ENCODE data around the gene MYO6. TPM values are rescaled to one million over a fixed set of nuclear protein-coding genes. Genes with fewer than 3 reads are reported as not detected.

MYO6 gene
- total RNA-seq, 6 experiments from 2014 or later: 16.0 to 28.3 (median 18.3) TPM

DNA sequence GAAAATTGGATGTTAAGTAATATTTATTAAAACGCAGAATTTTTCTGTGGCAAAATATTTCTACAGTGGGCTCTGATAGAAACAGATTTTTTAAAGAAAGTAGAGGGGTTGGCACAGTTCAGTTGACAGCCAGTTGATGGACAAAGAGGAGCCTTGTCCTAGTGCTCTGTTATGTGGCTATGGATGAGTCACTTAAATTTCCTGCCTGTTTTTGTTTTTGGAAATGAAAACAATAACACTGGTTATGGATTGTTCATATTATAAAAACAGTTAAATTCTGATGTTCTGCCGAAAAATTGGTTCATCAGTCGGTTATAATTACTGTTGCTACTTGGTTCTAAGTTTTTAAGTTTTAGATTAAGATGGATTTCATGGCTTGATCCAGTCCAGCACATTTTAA lies 42.8 kb downstream of the MYO6 start:
- TF ChIP-seq POLR2A (IDR thresholded peaks at IDR 0.05): no peak
- TF ChIP-seq, protein P1, sequence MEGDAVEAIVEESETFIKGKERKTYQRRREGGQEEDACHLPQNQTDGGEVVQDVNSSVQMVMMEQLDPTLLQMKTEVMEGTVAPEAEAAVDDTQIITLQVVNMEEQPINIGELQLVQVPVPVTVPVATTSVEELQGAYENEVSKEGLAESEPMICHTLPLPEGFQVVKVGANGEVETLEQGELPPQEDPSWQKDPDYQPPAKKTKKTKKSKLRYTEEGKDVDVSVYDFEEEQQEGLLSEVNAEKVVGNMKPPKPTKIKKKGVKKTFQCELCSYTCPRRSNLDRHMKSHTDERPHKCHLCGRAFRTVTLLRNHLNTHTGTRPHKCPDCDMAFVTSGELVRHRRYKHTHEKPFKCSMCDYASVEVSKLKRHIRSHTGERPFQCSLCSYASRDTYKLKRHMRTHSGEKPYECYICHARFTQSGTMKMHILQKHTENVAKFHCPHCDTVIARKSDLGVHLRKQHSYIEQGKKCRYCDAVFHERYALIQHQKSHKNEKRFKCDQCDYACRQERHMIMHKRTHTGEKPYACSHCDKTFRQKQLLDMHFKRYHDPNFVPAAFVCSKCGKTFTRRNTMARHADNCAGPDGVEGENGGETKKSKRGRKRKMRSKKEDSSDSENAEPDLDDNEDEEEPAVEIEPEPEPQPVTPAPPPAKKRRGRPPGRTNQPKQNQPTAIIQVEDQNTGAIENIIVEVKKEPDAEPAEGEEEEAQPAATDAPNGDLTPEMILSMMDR (IDR thresholded peaks at IDR 0.05): no peak
- Histone ChIP-seq H3K27me3 (no peaks in the 10 kb centered on the region), H3K4me3 (no peak overlapping the region), H3K9me3 (no peaks in the 10 kb centered on the region), H3K4me1 (no peaks in the 10 kb centered on the region), H3K27ac (no peak overlapping the region), H3K36me3 (no peaks in the 10 kb centered on the region)
- DNase-seq (no peak), ATAC-seq (peak in 1 of 4 donors; percentile 35)
- WGBS (ENCODE audit: insufficient coverage, low coverage, low lambda C conversion rate, missing lambda C conversion rate): 81% methylated on average over 3 of the region's 3 CpGs
- intact Hi-C loops (cut with DNase I): no loop called here

DNA sequence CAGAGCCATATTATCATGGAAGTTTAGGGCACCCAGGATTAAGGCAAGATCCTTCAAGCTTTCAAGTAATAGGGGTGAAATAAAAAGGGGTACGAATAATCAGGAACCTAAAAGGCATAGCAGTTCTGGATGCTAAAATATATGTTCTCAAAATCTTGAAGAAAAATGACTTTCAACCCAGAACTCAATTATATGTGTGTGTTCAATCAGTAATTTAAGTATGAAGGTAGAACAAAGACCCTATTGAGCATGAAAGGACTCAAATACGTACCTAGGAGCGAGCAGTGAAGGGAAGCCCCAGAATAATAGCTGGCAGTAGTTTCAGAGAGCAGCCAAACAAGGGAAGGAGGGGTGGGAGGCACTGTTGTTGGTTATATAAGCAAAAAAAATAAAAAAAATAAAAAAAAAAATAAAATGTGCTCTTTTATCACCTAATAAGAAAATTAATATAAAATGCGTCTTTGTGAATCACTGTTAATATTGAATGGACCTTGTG lies 45.4 kb downstream of the MYO6 start:
- Histone ChIP-seq H3K4me1 (no peaks in the 10 kb centered on the region), H3K36me3 (no peaks in the 10 kb centered on the region), H3K27ac (no peak overlapping the region), H3K27me3 (no peaks in the 10 kb centered on the region), H3K9me3 (no peaks in the 10 kb centered on the region), H3K4me3 (no peak overlapping the region)
- DNase-seq: no peak
- intact Hi-C loops (cut with DNase I): no loop called here
- TF ChIP-seq, protein P1 (IDR thresholded peaks at IDR 0.05): no peak
- TF ChIP-seq POLR2A (IDR thresholded peaks at IDR 0.05): no peak
- WGBS (ENCODE audit: insufficient coverage, low coverage, low lambda C conversion rate, missing lambda C conversion rate): 90% methylated on average over 4 of the region's 4 CpGs
- ATAC-seq: no peak

DNA sequence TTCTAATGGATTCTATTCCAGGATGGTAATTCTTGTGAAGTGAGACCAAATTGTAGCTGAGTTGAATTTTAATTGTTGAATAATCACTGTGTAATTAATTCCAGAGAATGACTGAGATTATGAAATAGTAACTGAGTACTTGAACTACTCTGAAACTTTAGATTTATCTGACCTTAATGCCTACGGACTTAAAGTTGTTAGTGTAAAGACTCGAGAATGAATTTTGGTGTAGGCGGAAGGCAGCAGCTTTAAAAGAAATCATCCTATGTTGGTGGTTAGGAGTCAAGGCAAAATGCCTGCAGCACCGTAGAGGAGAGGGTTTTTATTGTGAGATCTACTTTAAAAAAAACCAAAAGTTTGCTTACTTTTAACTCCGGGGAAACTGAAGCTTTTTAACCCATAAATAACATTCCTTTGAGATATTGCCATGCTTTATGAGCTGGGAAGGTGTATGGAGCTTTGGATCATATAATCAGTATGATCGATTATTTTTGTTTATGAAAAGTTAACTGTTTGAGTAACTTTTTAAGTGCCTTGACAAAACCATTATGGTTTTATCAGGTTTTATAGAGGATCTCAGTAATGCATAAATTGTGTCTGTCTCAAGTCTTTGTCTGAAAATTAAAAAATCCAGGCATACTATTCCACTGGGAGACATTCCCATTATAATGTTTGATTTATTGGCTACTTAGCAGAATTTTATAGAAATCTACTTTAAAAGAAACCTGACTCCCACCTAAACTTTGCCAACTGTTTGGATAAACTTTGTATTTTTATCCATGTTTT lies 46.1 kb downstream of the MYO6 start:
- DNase-seq: no peak
- H3K9me3 ChIP-seq: no peaks in the 10 kb centered on the region
- H3K27ac ChIP-seq: no peak overlapping the region
- ATAC-seq: no peak
- no peak overlapping the region for H3K4me3 ChIP-seq
- no peaks in the 10 kb centered on the region for H3K36me3 ChIP-seq
- no peak for TF ChIP-seq POLR2A (IDR thresholded peaks at IDR 0.05)
- TF ChIP-seq, protein P1 (IDR thresholded peaks at IDR 0.05): no peak
- 52% methylated on average over 6 of the region's 6 CpGs for WGBS (ENCODE audit: insufficient coverage, low coverage, low lambda C conversion rate, missing lambda C conversion rate)
- intact Hi-C loops (cut with DNase I): no loop called here
- no peaks in the 10 kb centered on the region for H3K27me3 ChIP-seq
- no peaks in the 10 kb centered on the region for H3K4me1 ChIP-seq

DNA sequence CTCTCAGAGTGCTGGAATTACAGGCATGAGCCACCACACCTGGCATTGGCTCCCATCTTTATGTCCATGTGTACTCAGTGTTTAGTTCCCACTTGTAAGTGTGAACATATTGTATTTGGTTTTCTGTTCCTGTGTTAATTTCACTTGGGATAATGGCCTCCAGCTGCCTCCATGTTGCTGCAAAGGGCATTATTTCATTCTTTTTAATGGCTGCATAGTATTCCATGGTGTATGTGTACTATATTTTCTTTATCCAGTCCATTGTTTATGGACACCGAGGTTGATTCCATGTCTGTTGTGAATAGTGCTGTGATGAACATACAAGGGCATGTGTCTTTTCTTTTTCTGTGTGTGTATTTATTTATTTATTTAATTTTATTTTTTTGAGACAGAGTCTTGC lies 47.7 kb downstream of the MYO6 start:
- 100% methylated on average over 1 of the region's 1 CpG for WGBS (ENCODE audit: insufficient coverage, low coverage, low lambda C conversion rate, missing lambda C conversion rate)
- DNase-seq (no peak), ATAC-seq (no peak)
- Histone ChIP-seq H3K4me3 (no peak overlapping the region), H3K27ac (no peak overlapping the region), H3K4me1 (no peaks in the 10 kb centered on the region), H3K36me3 (no peaks in the 10 kb centered on the region), H3K9me3 (no peaks in the 10 kb centered on the region), H3K27me3 (no peaks in the 10 kb centered on the region)
- TF ChIP-seq, protein P1 (IDR thresholded peaks at IDR 0.05): no peak
- no peak for TF ChIP-seq POLR2A (IDR thresholded peaks at IDR 0.05)
- intact Hi-C loops (cut with DNase I): no loop called here

All from right lobe of liver (tissue), 6 donors.